ENCODE data around the gene SLC37A1. TPM values are rescaled to one million over a fixed set of nuclear protein-coding genes. Genes with fewer than 3 reads are reported as not detected.

SLC37A1 gene
- total RNA-seq, 1 experiment from 2014 or later, result 37.7 TPM

GRCh38 chr21:42629933-42630589 lies 116.4 kb downstream of the SLC37A1 start:
- TF ChIP-seq CTCF (conservative IDR thresholded peaks at IDR 0.05), result no peak
- Histone ChIP-seq H4K20me1 (ENCODE audit: control insufficient read depth, insufficient read depth, insufficient read length) (no peaks in the 10 kb centered on the region), H4K91ac (ENCODE audit: insufficient read length, low read depth, low read length) (no peak overlapping the region)

More at GRCh38 chr21:42629933-42630589, 116.4 kb downstream of the SLC37A1 start:
- Histone ChIP-seq H2BK20ac (ENCODE audit: low read depth, low read length, poor library complexity, severe bottlenecking) (no peak overlapping the region), H3T11ph (ENCODE audit: low read length) (no peak overlapping the region), H3K27ac (ENCODE audit: insufficient read length, low read depth, low read length) (no peak overlapping the region), H2BK15ac (ENCODE audit: low read depth, low read length) (no peak overlapping the region), H3K23ac (ENCODE audit: insufficient read length, low read depth, low read length) (no peak overlapping the region), H3K14ac (ENCODE audit: insufficient read depth, low read length) (no peak overlapping the region), H4K8ac (replicated peaks; ENCODE audit: insufficient read length, low read depth, low read length) (no peak overlapping the region), H3K27me3 (ENCODE audit: insufficient read depth, low read length) (no peaks in the 10 kb centered on the region), H4K5ac (ENCODE audit: insufficient read length, low read depth, low read length) (no peak overlapping the region), H3K4ac (ENCODE audit: low read depth, low read length) (no peak overlapping the region), H3K4me1 (ENCODE audit: insufficient read depth, low read length) (no peaks in the 10 kb centered on the region; the same call in 1 of the 2 replicates), H3K56ac (ENCODE audit: insufficient read length, low read depth, low read length) (no peak overlapping the region), H2BK5ac (ENCODE audit: insufficient read length, low read length) (no peak overlapping the region), H3K79me1 (ENCODE audit: insufficient read depth, low read depth, low read length, poor library complexity, severe bottlenecking) (no peaks in the 10 kb centered on the region), H3K9me3 (ENCODE audit: control insufficient read depth, low read depth, low read length) (no peaks in the 10 kb centered on the region), H2BK12ac (ENCODE audit: insufficient read length, low read depth, low read length) (no peak overlapping the region), H2AK5ac (ENCODE audit: insufficient read length, low read length) (no peak overlapping the region), H2BK120ac (ENCODE audit: low read depth, low read length, poor library complexity, severe bottlenecking) (no peak overlapping the region), H3K23me2 (ENCODE audit: insufficient read length, low read depth, low read length, poor library complexity, severe bottlenecking) (peaks cover 5% of the 10 kb centered on the region), H3K79me2 (ENCODE audit: insufficient read depth, low read length) (no peaks in the 10 kb centered on the region), H3K4me2 (ENCODE audit: insufficient read depth, insufficient read length, low read length) (no peak overlapping the region), H3K18ac (ENCODE audit: insufficient read length, low read depth, low read length) (no peak overlapping the region), H2AFZ (ENCODE audit: low read length) (no peak overlapping the region), H3K9ac (ENCODE audit: extremely low read depth, insufficient read length, low read length) (no peak overlapping the region)
- Mint-ChIP-seq H3K36me3 (ENCODE audit: insufficient read depth in 1 of 3, low read depth in 3 of 3) (no peaks in the 10 kb centered on the region), H3K4me3 (no peak overlapping the region), H3K4me1 (peaks cover 11% of the 10 kb centered on the region in 2 experiments), H3K9me3 (no peaks in the 10 kb centered on the region), H3K27me3 (ENCODE audit: low read depth) (peaks cover 12% of the 10 kb centered on the region), H3K27ac (no peak overlapping the region)
- WGBS (ENCODE audit: extremely low coverage, insufficient read length, low lambda C conversion rate), result no CpG with 5 or more reads among the region's 9 CpGs
- DNase-seq, result no peak
